ENCODE data around the gene EBI3.
A peak's percentile ranks its signal among the peaks of the same experiment; 100 is the strongest.
"Not testable (repeated sequence)": the region's sequence is repeated elsewhere in the genome, so short reads cannot be mapped to it uniquely, and the experiment has no call there.

EBI3 gene

GRCh38 chr19:4229179-4229931 lies at the start of gene EBI3:
EBI3 (plus strand) TSS chr19:4229523; CDS start chr19:4229551, 28 bp downstream.
- intact Hi-C loops (cut with DNase I), result no loop called here
- DNase-seq, result peak in 33 of 42 donors; percentile 4 to 63 (median 27)

- DNase-seq, result peak in 2 of 42 donors; percentile 16 to 25
- intact Hi-C loops (cut with DNase I), result loop anchor here (5.0 kb wide), 2 partner anchors 59 to 194 kb away; partner anchors contain the start of genes EEF2 and MAP2K2
Observed at GRCh38 chr19:4181053-4181508, 48.2 kb upstream of the EBI3 start.

- DNase-seq, result peak; percentile 84 to 99 (median 97)
- intact Hi-C loops (cut with DNase I), result loop anchor here (5.0 kb wide), 2 partner anchors 60 to 195 kb away; partner anchors contain the start of genes EEF2 and MAP2K2
Observed at GRCh38 chr19:4182084-4182810, 47.1 kb upstream of the EBI3 start, which contains the start of the genes ANKRD24 and SIRT6. ANKRD24 (plus strand) TSS chr19:4182689; CDS start chr19:4186426, 3,737 bp downstream. SIRT6 (minus strand) TSS chr19:4182563; CDS start chr19:4182539, 24 bp downstream.

- peak in 9 of 42 donors; percentile 10 to 50 (median 24) for DNase-seq
- intact Hi-C loops (cut with DNase I), result loop anchor here (5.0 kb wide), 2 partner anchors 62 to 197 kb away; partner anchors contain the start of genes EEF2 and MAP2K2
Observed at GRCh38 chr19:4183967-4184717, 45.2 kb upstream of the EBI3 start.

GRCh38 chr19:4184718-4185352 lies 44.5 kb upstream of the EBI3 start:
- no peak for DNase-seq
- intact Hi-C loops (cut with DNase I), result loop anchor here (5.0 kb wide), 2 partner anchors 63 to 198 kb away; partner anchors contain the start of genes EEF2 and MAP2K2

GRCh38 chr19:4185413-4186086 lies 43.8 kb upstream of the EBI3 start:
- intact Hi-C loops (cut with DNase I), result no loop called here
- no peak for DNase-seq

GRCh38 chr19:4186087-4186993 lies 43.0 kb upstream of the EBI3 start:
- peak; percentile 32 to 89 (median 70) for DNase-seq

GRCh38 chr19:4187313-4188122 lies 41.8 kb upstream of the EBI3 start:
- intact Hi-C loops (cut with DNase I), result no loop called here

More at GRCh38 chr19:4186087-4186993, 43.0 kb upstream of the EBI3 start:
- intact Hi-C loops (cut with DNase I), result no loop called here

GRCh38 chr19:4189641-4190040 lies 39.7 kb upstream of the EBI3 start:
- intact Hi-C loops (cut with DNase I), result no loop called here
- no peak for DNase-seq

More at GRCh38 chr19:4187313-4188122, 41.8 kb upstream of the EBI3 start:
- no peak for DNase-seq

GRCh38 chr19:4192537-4192936 lies 36.8 kb upstream of the EBI3 start:
- DNase-seq; intact Hi-C loops (cut with DNase I): not testable (repeated sequence)

- intact Hi-C loops (cut with DNase I), result no loop called here
- DNase-seq, result peak in 1 of 42 donors; percentile 22
Observed at GRCh38 chr19:4194353-4194752, 35.0 kb upstream of the EBI3 start.

GRCh38 chr19:4196009-4196408 lies 33.3 kb upstream of the EBI3 start:
- no peak for DNase-seq
- intact Hi-C loops (cut with DNase I), result no loop called here

- intact Hi-C loops (cut with DNase I), result no loop called here
- DNase-seq, result no peak
Observed at GRCh38 chr19:4196587-4197148, 32.7 kb upstream of the EBI3 start.

- intact Hi-C loops (cut with DNase I), result no loop called here
Observed at GRCh38 chr19:4197228-4197624, 32.1 kb upstream of the EBI3 start.

GRCh38 chr19:4197625-4198466 lies 31.5 kb upstream of the EBI3 start:
- peak in 1 of 42 donors; percentile 35 for DNase-seq
- intact Hi-C loops (cut with DNase I), result no loop called here

More at GRCh38 chr19:4197228-4197624, 32.1 kb upstream of the EBI3 start:
- no peak for DNase-seq

Data from head of caudate nucleus (tissue), 42 donors.